SH-SY5Y (cell line): ENCODE results near the gene NFASC.

Experiments
- GATA2 ChIP-seq: IDR thresholded peaks from 2 replicates; pipeline ENCODE4 v1.6.1; 2011; ENCODE audit warnings: mild to moderate bottlenecking, low read depth, low read length
- GATA3 ChIP-seq: IDR thresholded peaks from 2 replicates; pipeline ENCODE4 v1.6.1; 2011; ENCODE audit warnings: low read depth, mild to moderate bottlenecking, low read length, moderate library complexity

NFASC gene

DNA sequence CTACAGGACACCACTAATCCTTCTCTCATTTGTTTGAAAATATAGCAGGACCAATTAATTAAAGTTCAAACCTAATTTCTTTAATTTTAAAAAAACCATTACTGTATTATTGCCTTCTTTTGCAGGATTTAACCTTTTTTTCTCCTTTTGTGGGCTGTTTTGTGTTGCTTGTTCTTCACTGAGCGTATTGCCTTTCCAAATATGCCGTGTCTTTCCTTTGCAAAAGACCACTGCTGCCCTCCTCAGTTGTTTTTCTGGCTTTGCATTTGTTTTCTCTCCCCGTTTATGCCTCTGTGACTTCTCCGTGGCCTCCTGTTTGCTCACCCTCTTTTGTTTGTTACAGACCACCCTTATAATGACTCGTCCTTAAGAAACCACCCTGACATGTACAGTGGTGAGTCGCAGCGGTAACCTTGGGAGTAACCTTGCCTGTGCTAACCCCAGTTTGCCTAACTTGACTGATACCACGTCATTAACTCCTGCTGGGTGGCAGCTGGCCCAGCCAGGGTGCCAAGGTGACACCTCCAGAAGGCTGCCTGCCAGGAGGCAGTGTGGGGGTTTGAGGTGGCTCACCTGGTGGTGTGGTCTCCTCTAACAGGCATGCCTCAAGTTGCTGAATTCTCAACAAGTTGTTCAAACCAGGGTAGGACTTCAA lies 91.2 kb downstream of the NFASC start:
- TF ChIP-seq GATA3, result no peak
- TF ChIP-seq GATA2, result no peak

DNA sequence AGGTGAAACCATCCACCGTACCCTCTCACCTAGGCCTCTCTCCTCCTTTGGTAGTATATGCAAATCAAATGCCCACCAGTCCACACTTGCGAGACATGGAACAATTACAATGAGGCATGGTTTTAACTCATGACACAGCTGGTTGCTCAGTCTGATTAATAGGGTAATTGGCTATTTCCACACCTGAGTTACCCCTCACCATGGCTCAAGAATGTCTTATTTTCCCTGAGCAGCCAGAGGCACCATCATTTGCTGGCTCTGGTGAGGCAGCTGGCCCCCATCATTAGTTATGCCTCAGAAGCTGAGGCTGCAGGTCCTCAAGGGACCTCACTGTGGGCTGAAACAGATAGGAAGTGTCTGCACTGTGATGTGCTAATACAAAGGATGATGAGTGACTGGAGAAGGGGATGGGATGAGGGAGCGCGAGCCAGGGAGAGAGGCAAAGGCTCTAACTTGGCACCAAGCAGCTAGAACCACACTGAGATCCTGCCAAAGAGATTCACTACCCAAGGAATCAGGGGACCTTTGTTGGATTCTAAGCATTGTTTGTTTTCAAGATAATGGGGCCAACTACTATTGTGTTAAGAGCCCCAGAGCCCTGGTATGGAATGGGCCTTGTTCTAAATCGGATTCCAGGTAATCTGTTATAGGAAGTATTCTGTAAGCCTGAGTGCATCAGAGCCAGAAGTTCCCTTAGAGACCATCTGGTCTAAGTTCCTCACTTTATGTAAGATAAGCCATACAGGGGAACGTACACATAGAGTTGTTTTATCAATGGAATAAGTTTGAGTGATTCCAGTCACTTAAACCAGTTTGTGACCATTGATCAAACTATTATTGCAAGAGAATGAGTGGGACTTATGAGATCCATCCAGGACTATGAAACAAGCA lies 92.3 kb downstream of the NFASC start:
- TF ChIP-seq GATA2, result no peak
- TF ChIP-seq GATA3, result no peak

DNA sequence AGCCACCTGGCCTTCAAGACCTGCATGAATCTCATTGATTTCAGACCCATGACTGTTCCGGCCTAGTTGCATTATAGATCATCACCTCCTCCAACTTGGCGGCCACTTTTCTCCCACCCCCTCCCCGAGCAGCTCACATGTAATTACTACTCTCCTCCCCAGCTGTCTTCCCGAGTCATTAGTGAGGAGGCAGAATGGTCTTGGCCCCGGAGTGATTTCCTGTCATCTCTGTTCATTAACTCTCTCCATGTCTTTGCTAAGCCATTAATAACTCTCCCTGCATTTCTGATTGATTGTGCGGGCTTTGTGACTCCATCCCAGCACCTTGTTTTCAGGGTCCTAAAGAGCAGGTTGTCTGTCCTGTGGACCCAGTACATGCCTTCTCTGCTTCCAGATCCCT lies 96.8 kb downstream of the NFASC start:
- no peak for TF ChIP-seq GATA2
- no peak for TF ChIP-seq GATA3

DNA sequence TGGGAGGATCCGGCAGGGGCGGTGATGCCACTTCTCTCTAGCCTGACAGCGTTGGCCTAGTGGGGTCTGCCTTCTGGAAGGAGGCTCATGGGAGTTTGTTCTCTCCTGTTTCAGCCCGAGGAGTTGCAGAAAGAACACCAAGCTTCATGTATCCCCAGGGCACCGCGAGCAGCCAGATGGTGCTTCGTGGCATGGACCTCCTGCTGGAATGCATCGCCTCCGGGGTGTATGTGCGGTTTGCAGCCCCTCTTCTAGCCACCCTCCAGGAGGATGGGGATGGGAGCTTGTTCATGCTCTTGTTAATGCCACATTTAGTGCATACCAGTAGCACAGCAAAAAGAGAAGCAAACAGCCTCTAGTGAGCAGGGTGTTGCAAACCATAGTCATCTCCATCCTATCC lies 97.5 kb downstream of the NFASC start:
- TF ChIP-seq GATA2 (no peak), GATA3 (no peak)

DNA sequence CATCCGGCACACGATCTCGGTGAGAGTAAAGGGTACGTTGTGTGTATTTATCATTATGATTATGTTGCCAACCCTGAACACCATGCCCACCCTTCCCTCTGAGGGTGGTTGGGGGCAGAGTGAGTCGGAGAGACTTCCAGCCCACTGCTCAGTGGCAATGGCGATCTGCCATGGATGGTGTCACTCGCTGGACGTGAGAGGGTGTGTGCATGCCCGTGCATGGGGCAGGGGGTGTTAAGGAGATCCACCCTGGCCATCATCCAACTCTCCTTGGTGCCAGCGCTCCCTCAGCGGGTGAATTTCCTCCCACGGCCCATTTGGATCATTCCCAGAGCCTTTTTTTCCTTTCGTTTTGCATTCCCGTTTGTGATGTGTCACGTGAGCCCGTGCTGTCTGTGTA lies 98.3 kb downstream of the NFASC start:
- TF ChIP-seq GATA3 (no peak), GATA2 (no peak)

DNA sequence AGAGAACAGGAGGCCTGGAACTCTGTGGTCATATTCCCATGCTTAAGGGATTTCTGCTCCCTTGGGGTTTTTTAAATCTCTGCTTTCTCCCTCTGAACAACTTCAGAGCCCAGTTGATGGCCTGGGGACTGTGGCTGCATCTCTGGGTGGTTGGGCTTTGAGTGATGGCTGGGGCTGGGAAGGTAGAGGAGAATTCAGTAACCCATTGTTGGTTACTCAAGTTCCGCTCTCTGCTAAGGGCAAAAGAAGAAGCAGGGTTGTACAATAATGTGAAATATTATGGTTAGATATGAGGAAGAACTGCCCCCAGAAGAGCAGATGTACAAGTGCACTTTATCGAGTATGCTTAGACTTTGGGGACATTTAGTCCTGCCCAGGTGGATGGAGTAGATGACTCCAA lies 100.3 kb downstream of the NFASC start:
- TF ChIP-seq GATA3, result no peak
- no peak for TF ChIP-seq GATA2

DNA sequence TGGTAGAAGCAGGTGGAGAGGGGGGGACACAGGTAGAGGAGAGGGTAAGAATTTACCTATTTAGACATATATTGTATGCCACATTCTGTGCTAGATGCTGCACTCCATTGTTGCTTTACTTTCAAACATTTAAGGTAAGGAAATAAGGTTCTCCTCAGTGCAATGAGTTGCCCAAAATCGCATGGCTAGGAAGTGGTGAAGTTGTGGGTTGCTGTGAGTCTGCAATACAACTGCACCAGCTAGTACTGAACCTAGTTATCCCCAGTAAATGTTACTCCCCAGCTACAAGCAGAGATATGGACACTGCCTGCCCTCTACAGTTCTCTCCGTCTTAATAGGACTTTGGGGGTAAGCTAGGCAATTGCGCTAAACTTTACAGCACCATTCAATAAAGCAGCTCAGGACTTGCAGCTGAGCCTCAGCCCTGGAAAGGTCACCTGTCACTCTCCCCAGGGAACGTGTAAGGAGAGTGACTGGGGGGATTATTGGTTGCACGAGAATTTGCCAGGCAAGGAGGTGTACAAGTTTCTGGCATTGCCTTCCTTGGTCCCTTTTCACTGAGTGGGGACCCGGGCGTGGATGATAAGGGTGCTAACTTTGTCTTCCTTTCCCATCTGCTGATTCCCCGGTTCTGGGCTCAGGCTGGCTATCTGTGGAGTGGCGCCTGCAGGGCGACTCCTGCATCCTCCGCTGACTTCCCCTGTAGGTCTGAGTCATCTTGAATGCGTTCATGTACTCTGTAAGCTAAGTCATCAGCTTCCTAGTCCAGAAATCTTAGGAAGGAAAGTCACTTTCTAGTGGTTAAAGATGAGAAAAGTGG lies 101.1 kb downstream of the NFASC start:
- TF ChIP-seq GATA2, result no peak
- TF ChIP-seq GATA3, result no peak

DNA sequence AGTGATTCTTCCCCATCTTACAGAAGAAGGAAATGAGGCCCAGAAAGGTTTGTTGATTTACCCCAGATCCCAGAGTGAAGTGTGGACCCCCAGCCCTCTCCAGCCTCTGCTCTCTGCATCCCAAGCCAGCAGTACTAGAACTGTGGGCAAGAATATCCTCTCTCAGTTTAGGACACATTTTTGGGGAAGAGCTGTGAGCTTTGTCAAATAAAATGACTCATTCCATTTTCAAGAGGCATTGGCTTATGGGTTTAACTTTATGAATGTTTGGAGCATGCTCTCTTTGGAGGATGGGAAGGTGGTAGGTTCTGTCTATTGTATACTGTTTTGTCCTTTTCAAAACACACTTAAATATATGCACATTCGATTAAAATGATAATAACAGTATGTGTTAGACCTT lies 101.8 kb downstream of the NFASC start:
- TF ChIP-seq GATA3 (no peak), GATA2 (no peak)

DNA sequence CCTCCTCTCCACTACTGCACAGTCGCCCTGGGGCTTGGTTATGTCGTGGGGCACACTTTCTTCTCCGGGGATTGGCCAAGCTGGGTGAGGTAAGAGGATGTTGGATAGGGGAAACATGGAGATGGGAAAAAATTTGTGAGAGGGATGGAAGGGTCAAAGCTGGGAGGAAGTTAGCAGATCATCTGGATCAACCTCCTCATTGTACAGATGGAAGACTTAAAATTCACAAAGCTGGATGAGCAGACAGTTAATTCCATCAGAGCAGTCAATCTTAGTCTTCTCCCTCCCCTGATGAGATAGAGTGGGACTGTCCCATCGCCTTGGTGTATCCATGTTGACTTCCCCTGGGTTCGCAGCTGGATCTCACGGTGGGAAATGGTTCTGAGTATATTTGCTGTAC lies 102.8 kb downstream of the NFASC start:
- TF ChIP-seq GATA2 (no peak), GATA3 (no peak)

DNA sequence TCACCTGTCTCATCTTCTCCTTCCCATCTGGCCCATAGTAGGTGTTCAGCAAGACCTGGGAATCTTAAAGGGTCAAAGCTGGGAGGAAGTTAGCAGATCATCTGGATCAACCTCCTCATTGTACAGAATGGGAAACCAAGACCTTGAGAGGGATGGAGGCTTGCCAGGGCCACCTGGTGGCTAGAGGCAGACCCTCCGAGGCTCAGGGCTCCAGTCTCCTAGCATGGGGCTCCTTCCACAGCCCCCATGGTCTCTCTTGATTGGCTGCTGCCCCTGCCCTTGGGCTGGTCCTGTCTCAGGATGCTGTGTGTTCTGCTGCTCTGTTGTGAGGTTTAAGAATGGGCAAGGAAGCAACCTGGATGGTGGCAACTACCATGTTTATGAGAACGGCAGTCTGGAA lies 103.7 kb downstream of the NFASC start:
- TF ChIP-seq GATA3 (no peak), GATA2 (no peak)

DNA sequence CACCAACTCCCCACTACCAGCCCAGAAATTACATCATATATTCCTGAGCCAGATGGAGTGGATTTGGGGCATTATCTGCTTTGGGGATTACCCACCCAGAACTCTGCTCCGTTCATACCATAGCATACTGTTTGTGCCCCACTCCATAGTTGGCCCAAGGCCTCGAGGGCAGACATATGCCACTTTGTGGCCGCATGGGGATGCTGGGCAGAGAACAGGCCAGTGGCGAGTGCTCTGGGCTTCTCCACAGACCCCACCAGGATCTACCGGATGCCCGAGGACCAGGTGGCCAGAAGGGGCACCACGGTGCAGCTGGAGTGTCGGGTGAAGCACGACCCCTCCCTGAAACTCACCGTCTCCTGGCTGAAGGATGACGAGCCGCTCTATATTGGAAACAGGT lies 104.4 kb downstream of the NFASC start:
- no peak for TF ChIP-seq GATA2
- TF ChIP-seq GATA3, result no peak

DNA sequence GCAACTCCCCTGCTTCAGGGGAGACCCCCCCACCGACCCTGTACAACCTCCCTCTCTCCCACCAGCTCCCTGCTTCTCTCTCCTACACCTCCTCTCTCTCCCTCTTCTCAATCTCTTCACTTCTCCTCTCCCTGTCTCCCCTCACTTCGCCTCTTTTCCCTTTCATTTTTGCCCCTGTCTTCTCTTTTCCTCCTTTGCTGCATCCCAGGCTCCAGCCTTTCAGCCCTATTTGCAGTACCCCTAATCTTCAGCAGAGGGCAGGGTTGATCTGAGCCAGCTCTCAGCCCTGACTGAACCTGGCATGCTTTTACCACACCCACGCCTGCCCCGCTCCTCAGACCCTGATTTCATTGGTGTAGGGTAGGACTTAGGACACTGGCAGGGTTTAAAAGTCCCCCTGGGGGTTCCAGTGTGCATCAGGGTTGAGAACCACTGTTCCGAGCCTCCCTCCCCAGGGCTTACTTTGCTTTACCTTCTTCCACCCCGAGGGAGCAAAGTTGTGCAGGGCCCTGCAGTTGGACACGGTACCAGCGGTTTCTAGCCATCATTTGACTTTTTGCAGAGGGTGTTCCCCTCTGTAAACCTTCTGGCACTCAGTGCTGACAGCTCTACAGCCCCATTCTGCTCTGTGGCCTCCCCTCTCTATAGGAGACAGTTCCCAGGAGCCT lies 105.0 kb downstream of the NFASC start:
- TF ChIP-seq GATA2 (no peak), GATA3 (no peak)

DNA sequence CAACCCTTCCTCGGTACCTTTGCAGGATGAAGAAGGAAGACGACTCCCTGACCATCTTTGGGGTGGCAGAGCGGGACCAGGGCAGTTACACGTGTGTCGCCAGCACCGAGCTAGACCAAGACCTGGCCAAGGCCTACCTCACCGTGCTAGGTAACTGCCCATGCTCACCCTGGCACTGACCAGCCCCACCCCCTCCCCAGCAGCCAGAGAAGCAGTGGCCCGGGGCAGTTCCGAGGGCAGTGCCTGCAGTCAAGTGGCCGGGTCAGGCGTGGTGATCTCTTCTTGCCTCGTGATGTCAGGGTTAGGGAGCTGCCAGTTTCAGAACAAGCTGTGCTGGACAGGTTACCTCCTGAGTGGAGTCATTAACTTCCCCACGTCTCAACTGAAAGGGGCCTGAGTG lies 106.0 kb downstream of the NFASC start:
- no peak for TF ChIP-seq GATA3
- TF ChIP-seq GATA2, result no peak

DNA sequence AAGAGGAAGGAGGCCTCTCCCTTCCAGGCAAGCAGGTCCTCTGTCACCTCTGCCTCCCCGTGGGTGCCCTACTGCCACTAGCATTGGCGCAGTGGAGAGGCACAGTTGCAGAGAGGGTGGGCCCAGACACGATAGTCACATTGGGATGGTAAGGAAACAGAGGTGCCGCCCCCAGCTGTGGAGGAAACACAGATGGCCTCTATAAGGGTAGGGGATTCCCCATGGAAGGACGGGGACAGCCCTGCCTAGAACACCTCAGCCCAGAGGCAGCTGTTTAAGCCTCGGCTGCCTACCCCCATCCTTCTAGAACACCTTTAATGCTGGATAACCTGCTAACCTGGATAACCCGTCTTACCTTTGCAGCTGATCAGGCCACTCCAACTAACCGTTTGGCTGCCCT lies 106.7 kb downstream of the NFASC start:
- TF ChIP-seq GATA2, result no peak
- TF ChIP-seq GATA3, result no peak

DNA sequence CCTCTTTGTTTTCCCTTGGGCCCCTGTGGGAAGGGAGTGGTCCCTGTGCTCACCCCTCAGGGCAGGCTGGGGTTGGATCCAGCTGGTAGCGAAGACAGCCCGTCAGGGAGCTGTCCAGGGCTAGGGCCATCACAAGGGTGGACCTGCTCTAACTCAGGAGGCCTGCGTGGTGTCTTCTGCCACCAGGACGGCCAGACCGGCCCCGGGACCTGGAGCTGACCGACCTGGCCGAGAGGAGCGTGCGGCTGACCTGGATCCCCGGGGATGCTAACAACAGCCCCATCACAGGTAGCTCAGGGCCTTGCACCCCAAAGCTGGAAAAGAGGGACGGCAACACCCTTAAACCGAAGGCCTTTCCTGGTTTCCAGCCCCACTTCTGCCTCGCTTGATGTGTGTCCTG lies 108.1 kb downstream of the NFASC start:
- no peak for TF ChIP-seq GATA3
- no peak for TF ChIP-seq GATA2
